Measurements from ENCODE around the gene SCNM1.
"Not testable (repeated sequence)": the region's sequence is repeated elsewhere in the genome, so short reads cannot be mapped to it uniquely, and the experiment has no call there.

The SCNM1 gene

DNA sequence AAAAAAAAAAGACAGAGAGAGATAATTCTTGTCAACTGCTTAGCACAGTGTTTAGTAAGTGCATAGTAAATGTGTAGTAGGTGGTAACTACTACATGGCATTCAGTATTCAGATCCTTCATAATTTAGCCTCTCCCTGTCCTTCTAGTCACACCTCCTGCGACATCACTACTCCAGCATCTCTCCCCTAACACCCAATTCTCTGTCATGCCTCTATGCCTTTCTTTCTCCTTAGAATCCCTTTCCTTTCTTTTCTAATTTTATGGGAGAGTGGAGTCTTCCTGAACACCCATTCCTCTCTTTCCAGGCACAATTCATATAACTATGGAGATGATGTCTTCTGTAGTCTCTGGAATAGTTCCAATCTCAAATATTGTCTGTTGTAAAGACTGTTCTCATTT, 27.9 kb downstream of the SCNM1 start:
- no peak for DNase-seq

DNA sequence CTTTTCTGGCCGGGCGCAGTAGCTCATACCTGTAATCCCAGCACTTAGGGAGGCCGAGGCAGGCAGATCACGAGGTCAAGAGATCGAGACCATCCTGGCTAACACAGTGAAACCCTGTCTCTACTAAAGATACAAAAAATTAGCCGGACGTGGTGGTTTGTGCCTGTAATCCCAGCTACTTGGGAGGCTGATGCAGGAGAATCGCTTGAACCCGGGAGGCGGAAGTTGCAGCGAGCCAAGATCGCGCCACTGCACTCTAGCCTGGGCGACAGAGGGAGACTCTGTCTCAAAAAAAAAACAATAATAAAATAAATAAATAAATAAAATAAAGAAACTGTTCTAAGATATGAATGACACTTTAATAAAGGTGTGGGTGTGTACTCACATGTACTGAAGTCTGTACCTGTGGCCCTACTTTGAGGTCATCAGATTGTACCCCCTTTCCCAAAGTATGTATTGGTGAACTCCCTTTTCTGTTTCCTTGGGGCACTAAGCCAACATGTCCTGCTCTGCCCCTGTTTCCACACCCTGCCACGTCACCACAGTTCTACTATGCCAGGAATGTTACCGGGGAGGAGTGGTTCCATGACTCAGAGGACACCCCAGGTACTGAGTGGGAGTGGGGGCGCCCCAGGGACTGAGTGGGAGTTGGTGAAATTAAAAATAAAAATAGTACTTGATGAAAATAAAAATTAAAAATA, 29.1 kb downstream of the SCNM1 start:
- DNase-seq = peak; percentile 64

DNA sequence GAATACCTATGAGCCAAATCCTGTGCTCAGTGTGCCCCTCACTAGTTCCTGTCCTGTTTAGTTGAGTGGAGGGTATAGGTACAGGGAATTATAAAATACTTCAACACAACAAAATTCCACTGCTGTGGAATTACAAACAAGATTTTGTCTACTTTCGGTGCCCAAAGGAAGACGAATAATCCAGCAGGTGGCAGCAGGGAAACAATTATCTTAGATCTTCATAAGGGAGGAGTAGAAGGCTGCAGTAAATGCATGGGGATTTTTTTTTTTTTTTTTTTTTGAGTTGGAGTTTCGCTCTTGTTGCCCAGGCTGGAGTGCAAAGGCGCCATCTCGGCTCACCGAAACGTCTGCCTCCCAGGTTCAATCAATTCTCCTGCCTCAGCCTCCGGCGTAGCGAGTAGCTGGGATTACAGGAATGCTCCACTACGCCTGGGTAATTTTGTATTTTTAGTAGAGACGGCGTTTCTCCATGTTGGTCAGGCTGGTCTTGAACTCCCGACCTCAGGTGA, 30.4 kb downstream of the SCNM1 start:
- DNase-seq = no peak

DNA sequence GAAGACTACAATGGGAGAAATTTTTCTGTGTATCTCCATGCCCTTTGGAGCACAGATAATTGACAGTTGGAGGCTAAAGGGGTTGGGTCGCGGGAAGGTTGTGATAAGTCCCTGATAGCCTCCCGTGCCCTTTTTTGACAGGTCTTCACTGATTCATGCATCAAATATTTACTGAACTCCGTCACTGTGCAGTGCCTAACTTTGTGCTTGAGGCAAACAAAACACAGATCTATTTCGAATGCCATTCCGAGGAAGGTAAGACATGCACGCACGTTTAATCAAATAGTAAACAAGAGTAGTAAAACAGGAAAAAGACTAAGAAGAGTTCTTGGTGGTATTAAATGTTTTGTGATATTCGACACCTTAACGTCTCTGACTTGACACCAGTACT, 31.9 kb downstream of the SCNM1 start:
- DNase-seq = peak; percentile 61

DNA sequence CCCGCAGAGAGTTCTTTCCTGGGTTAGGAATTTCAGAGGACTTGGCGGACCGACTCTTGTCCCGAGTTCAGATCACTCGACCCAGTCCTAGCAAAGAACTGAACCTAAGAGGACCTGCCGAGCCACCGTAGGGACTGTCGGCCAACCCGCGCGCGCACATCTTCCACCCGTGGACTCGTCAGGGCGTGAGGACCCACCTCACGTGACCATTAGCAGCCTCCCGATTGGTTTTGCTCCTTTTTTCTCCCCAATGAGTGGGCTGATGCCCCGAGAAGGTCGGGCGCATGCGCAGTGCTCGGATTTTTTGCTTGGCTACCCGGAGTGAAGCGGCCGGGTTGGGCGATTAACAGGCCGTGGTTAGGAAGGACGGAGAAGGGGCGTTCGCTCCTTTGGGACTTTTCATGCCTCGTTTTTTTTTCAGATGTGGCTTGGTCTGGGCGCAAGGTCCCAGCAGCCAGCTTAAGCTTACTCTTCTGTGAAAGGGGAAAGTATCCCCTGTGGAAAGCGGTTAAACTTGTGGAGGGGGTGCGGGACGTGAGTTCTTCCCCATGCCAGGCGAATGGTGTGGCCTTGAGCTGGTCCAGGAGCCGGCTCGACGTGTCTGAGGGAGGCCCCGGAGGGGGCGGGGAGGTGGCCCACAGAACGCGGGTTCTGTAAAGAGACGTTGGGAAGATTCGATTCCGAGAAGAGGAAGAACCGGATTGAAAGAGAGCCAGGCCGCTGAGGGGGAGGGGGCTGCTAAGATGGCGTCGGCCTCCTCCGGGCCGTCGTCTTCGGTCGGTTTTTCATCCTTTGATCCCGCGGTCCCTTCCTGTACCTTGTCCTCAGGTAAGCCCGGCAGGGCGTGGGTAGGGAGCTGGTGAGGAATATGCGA, 32.5 kb downstream of the SCNM1 start, which contains the start of gene PIP5K1A:
PIP5K1A (plus strand) TSS at position 299 of the 874 bp plus-strand sequence; CDS start at position 744, 445 bp downstream.
- peak; percentile 98 for DNase-seq

DNA sequence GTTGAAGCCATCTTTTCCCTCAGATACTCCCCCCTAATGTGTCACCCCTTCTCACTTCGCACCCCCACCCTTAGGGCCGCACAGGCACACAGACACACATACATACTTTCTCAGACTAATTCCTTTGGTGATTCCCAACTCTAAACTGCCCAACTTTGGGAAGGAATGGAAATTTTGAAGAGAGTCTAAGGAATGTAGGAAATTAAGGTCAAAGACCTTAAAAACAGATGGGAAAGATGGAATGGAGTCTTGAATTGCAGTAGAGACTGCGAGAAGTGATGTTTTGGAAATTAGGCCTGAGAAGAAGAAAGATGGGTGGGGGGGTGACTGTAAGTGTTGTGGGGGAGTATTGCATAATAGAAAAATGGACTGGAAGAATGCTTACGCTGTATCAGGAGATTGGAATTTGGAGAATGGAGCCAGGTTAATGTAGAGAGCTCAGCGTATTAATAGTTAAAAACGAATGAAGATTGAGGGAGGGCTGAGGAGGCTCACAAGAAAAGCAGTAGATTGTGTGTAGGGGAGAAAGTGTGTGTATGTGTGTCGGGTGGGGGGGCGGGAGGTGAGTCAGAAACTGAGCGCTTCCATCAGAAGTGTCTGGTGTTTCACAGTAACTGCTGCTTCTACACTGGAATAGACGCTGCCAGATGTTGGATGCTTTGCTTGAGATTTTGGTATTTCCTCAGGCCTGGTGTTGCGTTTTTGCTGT, 34.1 kb downstream of the SCNM1 start:
- DNase-seq = peak; percentile 77

DNA sequence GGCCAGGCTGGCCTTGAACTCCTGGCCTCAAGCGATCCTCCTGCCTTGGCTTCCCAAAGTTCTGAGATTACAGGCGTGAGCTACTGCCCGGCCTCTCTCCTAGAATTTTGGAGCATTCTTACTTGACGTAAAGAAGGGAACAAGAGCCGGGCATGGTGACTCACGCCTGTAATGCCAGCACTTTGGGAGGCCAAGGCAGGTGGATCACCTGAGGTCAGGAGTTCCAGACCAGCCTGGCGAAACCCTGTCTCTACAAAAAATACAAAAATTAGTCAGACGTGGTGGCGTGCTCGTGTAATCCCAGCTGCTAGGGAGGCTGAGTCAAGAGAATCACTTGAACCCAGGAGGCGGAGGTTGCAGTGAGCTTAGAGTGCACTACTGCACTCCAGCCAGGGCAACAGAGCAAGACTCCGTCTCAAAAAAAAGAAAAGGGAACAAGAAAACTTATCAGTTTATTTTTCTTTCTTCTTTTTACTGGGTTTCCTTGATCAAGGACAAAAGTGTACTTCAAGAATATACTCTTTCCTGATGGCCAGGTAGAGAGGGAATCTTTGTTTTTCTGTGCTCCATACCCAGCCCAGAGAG, 39.5 kb downstream of the SCNM1 start:
- not testable (repeated sequence) for DNase-seq

DNA sequence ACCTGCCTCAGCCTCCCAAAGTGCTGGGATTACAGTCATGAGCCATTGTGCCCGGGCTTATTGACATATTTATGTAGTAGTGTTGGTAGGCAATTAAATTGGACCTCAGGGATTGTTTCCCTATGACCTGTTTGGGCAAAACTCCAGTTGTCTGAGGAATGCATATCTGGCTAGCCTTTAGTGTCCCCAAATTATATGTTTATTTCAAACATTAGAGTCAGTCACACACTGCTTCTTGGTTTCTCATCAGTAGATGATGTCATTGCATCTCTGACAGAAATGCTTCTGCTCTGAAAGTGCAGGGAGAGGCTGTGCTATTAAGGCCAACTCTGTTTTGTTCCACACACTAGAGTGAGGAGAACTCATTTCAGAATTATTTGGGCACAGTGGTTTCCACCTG, 44.9 kb downstream of the SCNM1 start:
- DNase-seq = no peak

DNA sequence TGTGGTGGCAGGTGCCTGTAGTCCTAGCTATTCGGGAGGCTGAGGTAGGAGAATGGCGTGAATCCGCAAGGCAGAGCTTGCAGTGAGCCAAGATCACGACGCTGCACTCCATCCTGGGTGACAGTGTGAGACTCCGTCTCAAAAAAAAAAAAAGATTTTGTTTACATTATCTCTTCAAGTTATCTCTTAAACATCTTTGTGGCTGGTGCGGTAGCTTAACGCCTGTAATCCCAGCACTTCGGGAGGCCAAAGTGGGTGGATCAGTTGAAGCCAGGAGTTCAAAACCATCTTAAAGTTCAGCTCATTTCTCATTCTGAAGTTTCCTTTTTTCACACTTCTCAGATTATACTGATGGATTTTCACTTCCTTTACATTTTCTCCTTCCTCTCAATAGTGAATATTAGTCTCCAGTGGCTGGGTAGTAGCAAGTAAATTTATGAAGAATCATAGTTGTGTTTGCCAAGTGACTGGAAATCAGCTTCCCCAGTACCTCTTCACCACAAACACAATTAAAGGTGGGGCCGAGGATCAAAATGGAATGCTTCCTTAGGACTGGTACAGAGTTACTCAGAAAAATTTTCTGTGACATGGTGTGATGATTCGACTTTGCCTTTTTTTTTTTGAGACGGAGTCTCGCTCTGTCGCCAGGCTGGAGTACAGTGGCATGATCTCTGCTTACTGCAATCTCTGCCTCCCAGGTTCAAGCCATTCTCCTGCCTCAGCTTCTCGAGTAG, 46.2 kb downstream of the SCNM1 start:
- no peak for DNase-seq

DNA sequence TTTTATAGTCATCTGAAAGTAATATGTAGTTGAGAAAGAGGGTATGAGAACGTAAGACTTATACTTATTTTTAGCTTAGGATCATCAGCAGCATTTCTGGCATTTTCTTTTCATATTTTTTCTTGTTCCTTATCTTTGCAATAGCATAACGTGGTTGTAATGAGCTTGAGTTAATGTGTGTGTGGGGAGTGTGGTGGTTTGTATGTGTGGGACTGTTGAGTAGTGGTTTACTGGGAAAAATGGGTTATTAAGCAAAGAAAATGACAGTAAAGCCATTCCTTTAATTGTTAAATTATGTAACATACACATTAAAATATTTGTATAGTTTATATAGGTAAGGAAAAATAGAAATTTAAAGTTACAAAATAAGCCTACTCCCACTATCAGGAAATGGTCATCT, 47.6 kb downstream of the SCNM1 start:
- no peak for DNase-seq

Data from islet precursor cell (in vitro differentiated cells).